Neural cell (in vitro differentiated cells): Measurements from ENCODE around the gene DBET.
A peak's percentile ranks its signal among the peaks of the same experiment; 100 is the strongest.

Source experiments
- EZH2 ChIP-seq: fragments of 200-600, 300-800 bp; shearing (Covaris generic), sonication (generic); IDR thresholded peaks from 2 replicates; pipeline ENCODE4 v1.6.1; 2014; ENCODE audit warnings: antibody characterized with exemption, low read length, borderline replicate concordance, mild to moderate bottlenecking; ENCODE audit not compliant: insufficient read depth, poor library complexity, severe bottlenecking
- POLR2AphosphoS5 ChIP-seq: IDR thresholded peaks from 2 replicates; pipeline ENCODE4 v1.6.1; 2012
- RAD21 ChIP-seq: fragments of 450-650 bp; conservative IDR thresholded peaks from 2 replicates; pipeline ENCODE4 v1.6.1; 2014; ENCODE audit warnings: antibody characterized with exemption, mild to moderate bottlenecking, moderate library complexity
- SMC3 ChIP-seq: fragments of 450-650 bp; conservative IDR thresholded peaks from 2 replicates; pipeline ENCODE4 v1.6.1; 2014; ENCODE audit warnings: antibody characterized with exemption, mild to moderate bottlenecking, moderate library complexity; ENCODE audit not compliant: poor library complexity
- TF ChIP-seq, protein P1 (sequence below): fragments of 450-650 bp; IDR thresholded peaks from 2 replicates; pipeline ENCODE4 v1.5.1; 2014; ENCODE audit warnings: antibody characterized with exemption, mild to moderate bottlenecking, moderate library complexity; ENCODE audit not compliant: poor library complexity, severe bottlenecking
- TF ChIP-seq, protein P2 (sequence below): IDR thresholded peaks from 2 replicates; pipeline ENCODE4 v1.6.1; 2012; ENCODE audit warnings: borderline replicate concordance

DNA sequence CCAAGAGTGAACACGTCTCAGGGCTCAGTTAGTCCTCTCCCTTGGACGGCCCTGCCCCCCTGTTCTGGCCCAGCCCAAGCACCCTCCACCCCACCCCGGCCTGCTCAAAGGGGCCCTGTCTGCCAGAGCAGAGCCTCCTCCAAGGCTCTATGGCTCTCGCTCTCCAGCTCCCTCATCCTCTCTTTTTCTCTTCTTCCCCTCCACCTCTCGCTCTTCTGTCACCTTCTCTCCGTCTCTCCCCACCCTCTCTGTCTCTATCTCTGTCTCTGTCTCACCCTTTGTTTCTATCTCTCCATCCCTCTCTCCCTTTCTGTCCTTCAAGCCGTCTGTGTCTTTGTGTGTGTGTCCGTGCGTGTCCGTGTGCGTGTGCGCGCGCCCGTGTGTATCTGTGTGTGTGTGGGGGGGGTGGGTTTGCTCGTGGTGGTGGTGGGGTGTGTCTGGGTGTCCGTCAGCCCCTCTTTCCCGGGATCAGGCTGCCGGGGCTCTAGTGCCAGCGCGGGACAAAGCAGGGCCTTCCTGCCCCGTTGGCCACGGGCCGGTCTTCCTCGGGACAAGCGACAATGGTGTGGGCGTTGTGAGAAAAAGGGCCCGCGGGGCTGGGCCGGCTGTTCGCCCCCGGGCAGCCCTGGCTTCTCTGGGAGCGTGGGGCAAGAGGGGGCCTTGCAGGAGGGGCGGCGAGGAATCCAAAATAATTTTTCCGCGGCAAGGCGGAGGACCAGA lies 45.9 kb upstream of the DBET start:
- TF ChIP-seq POLR2AphosphoS5 (no peak), RAD21 (no peak), SMC3 (no peak), EZH2 (peak; percentile 81)
- TF ChIP-seq, protein P1, sequence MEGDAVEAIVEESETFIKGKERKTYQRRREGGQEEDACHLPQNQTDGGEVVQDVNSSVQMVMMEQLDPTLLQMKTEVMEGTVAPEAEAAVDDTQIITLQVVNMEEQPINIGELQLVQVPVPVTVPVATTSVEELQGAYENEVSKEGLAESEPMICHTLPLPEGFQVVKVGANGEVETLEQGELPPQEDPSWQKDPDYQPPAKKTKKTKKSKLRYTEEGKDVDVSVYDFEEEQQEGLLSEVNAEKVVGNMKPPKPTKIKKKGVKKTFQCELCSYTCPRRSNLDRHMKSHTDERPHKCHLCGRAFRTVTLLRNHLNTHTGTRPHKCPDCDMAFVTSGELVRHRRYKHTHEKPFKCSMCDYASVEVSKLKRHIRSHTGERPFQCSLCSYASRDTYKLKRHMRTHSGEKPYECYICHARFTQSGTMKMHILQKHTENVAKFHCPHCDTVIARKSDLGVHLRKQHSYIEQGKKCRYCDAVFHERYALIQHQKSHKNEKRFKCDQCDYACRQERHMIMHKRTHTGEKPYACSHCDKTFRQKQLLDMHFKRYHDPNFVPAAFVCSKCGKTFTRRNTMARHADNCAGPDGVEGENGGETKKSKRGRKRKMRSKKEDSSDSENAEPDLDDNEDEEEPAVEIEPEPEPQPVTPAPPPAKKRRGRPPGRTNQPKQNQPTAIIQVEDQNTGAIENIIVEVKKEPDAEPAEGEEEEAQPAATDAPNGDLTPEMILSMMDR: no peak
- TF ChIP-seq, protein P2, sequence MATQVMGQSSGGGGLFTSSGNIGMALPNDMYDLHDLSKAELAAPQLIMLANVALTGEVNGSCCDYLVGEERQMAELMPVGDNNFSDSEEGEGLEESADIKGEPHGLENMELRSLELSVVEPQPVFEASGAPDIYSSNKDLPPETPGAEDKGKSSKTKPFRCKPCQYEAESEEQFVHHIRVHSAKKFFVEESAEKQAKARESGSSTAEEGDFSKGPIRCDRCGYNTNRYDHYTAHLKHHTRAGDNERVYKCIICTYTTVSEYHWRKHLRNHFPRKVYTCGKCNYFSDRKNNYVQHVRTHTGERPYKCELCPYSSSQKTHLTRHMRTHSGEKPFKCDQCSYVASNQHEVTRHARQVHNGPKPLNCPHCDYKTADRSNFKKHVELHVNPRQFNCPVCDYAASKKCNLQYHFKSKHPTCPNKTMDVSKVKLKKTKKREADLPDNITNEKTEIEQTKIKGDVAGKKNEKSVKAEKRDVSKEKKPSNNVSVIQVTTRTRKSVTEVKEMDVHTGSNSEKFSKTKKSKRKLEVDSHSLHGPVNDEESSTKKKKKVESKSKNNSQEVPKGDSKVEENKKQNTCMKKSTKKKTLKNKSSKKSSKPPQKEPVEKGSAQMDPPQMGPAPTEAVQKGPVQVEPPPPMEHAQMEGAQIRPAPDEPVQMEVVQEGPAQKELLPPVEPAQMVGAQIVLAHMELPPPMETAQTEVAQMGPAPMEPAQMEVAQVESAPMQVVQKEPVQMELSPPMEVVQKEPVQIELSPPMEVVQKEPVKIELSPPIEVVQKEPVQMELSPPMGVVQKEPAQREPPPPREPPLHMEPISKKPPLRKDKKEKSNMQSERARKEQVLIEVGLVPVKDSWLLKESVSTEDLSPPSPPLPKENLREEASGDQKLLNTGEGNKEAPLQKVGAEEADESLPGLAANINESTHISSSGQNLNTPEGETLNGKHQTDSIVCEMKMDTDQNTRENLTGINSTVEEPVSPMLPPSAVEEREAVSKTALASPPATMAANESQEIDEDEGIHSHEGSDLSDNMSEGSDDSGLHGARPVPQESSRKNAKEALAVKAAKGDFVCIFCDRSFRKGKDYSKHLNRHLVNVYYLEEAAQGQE: no peak
